ENCODE results near the gene ZBP1.

The ZBP1 gene

DNA sequence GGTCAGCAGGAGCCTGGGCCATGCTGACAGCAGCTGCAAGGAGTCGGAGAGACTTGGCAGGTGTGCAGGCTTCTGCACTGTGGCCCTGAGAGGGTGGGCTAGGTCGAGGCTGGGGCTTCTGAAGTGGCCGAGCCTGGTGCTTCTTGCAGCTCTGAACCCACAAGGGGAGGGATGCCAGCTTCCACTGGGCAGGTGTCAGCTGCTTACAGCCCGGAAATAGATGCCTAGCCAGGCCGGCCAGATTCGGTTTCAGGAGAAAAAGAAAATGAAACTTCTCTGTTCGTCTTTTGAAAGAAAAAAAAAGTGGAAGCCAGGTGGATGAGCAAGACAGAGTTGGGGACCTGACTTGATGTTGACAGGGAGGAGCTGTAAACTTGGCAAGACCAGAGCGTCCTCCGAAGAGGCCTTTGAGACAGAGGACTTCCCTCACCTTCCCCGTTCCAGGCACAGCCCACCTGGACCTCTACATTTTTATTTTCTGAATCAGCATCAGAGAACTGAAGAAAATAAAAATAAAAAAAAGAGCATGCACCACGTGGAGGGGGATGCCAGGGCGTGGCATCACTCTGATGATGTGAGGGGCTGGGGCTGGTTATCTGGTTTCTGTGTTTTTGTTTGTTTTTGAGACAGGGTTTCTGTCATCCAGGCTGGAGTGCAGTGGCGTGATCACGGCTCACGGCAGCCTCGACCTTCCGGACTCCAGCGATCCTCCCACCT, at the start of gene ZBP1:
Gene ZBP1 (minus strand): TSS at position 153 of the 717 bp plus-strand sequence. CDS start 131 bp downstream, at position 22.
- no peaks in the 10 kb centered on the region for H3K36me3 ChIP-seq (ENCODE audit: insufficient read depth, low read length)
- H3K4me1 ChIP-seq (ENCODE audit: insufficient read depth, low read length) = peaks cover 5% of the 10 kb centered on the region; the same call in 1 of the 2 replicates
- H3K9me3 ChIP-seq (ENCODE audit: control insufficient read depth, insufficient read depth, low read length) = no peaks in the 10 kb centered on the region
- H3K9ac ChIP-seq (ENCODE audit: low read depth, low read length) = no peak within 1 kb of the TSS

- H3K36me3 ChIP-seq (ENCODE audit: insufficient read depth, low read length) = no peaks in the 10 kb centered on the region; the same call in none of the 2 replicates
- H3K9ac ChIP-seq (ENCODE audit: low read depth, low read length) = no peak overlapping the region
- no peaks in the 10 kb centered on the region for H3K9me3 ChIP-seq (ENCODE audit: control insufficient read depth, insufficient read depth, low read length)
- H3K4me1 ChIP-seq (ENCODE audit: insufficient read depth, low read length) = peaks cover 9% of the 10 kb centered on the region
Observed at GRCh38 chr20:57669632-57670031, 49.4 kb upstream of the ZBP1 start.

GRCh38 chr20:57667924-57668782, 47.9 kb upstream of the ZBP1 start:
- H3K4me1 ChIP-seq (ENCODE audit: insufficient read depth, low read length) = peaks cover 9% of the 10 kb centered on the region
- H3K9me3 ChIP-seq (ENCODE audit: control insufficient read depth, insufficient read depth, low read length) = no peaks in the 10 kb centered on the region
- H3K9ac ChIP-seq (ENCODE audit: low read depth, low read length) = no peak overlapping the region
- no peaks in the 10 kb centered on the region; the same call in none of the 2 replicates for H3K36me3 ChIP-seq (ENCODE audit: insufficient read depth, low read length)

GRCh38 chr20:57667388-57667787, 47.2 kb upstream of the ZBP1 start:
- H3K9ac ChIP-seq (ENCODE audit: low read depth, low read length) = no peak overlapping the region
- no peaks in the 10 kb centered on the region; the same call in none of the 2 replicates for H3K36me3 ChIP-seq (ENCODE audit: insufficient read depth, low read length)
- peaks cover 9% of the 10 kb centered on the region for H3K4me1 ChIP-seq (ENCODE audit: insufficient read depth, low read length)
- H3K9me3 ChIP-seq (ENCODE audit: control insufficient read depth, insufficient read depth, low read length) = no peaks in the 10 kb centered on the region

- Histone ChIP-seq H3K4me1 (ENCODE audit: insufficient read depth, low read length) (peaks cover 9% of the 10 kb centered on the region), H3K9ac (ENCODE audit: low read depth, low read length) (no peak overlapping the region), H3K36me3 (ENCODE audit: insufficient read depth, low read length) (no peaks in the 10 kb centered on the region; the same call in none of the 2 replicates), H3K9me3 (ENCODE audit: control insufficient read depth, insufficient read depth, low read length) (no peaks in the 10 kb centered on the region)
Observed at GRCh38 chr20:57666834-57667157, 46.6 kb upstream of the ZBP1 start.

- Histone ChIP-seq H3K9ac (ENCODE audit: low read depth, low read length) (no peak overlapping the region), H3K36me3 (ENCODE audit: insufficient read depth, low read length) (no peaks in the 10 kb centered on the region; the same call in none of the 2 replicates), H3K4me1 (ENCODE audit: insufficient read depth, low read length) (peaks cover 9% of the 10 kb centered on the region), H3K9me3 (ENCODE audit: control insufficient read depth, insufficient read depth, low read length) (no peaks in the 10 kb centered on the region)
Observed at GRCh38 chr20:57666106-57666833, 46.0 kb upstream of the ZBP1 start.

DNA sequence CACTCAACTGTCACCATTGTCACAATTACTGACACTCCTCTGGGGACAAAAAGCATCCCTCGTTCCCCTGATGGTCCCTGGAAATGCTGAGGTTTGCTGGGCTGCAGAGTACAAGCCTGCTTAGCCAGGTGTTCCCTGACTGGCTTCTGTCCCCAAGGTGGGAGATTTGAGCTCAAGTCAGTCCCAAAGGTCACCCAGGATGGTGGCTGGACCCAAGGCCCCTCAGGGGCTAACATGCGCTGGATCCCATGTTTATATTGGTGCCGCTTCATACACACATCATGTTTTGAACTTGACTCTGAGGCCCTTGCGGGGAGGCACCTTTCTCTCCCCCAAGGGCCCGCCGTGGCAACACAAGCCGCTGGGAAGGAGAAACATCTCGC, 45.4 kb upstream of the ZBP1 start:
- no peaks in the 10 kb centered on the region for H3K9me3 ChIP-seq (ENCODE audit: control insufficient read depth, insufficient read depth, low read length)
- peaks cover 5% of the 10 kb centered on the region for H3K4me1 ChIP-seq (ENCODE audit: insufficient read depth, low read length)
- H3K36me3 ChIP-seq (ENCODE audit: insufficient read depth, low read length) = no peaks in the 10 kb centered on the region; the same call in none of the 2 replicates
- no peak overlapping the region for H3K9ac ChIP-seq (ENCODE audit: low read depth, low read length)

DNA sequence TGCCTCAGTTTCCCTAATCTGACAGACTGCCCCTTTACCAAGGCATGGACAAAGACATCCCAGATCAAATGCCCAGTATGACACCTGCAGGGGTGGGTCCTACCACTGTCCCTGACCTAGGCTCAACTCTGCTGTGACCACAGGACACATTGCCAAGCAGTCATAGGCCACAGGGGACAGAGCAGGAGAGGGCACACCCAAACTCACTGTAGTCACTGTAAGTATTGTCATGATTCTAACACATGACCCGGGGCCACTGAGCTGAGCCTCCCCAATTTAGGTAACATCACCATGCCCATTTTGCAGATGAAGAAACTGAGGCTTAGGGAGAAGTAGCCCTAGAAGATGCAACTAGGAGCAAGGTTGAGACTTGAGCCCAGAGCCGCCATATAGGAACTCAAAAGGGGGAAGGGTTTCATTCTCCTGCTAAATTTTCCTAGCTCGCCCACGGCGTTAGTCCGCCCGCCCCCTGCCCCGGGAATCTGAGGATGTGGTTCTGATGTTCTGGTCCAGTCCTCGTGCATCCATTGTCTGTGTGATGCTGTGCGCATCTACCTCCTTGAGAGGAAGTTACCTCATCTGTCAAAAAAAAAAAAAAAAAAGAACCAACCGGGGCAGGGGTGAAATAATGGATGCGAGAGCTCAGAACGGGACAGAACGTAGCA, 44.8 kb upstream of the ZBP1 start:
- Histone ChIP-seq H3K36me3 (ENCODE audit: insufficient read depth, low read length) (no peaks in the 10 kb centered on the region; the same call in none of the 2 replicates), H3K4me1 (ENCODE audit: insufficient read depth, low read length) (peaks cover 5% of the 10 kb centered on the region), H3K9me3 (ENCODE audit: control insufficient read depth, insufficient read depth, low read length) (no peaks in the 10 kb centered on the region), H3K9ac (ENCODE audit: low read depth, low read length) (no peak overlapping the region)

GRCh38 chr20:57664476-57664875, 44.2 kb upstream of the ZBP1 start:
- Histone ChIP-seq H3K4me1 (ENCODE audit: insufficient read depth, low read length) (peaks cover 5% of the 10 kb centered on the region), H3K9me3 (ENCODE audit: control insufficient read depth, insufficient read depth, low read length) (no peaks in the 10 kb centered on the region), H3K36me3 (ENCODE audit: insufficient read depth, low read length) (no peaks in the 10 kb centered on the region; the same call in none of the 2 replicates), H3K9ac (ENCODE audit: low read depth, low read length) (no peak overlapping the region)

DNA sequence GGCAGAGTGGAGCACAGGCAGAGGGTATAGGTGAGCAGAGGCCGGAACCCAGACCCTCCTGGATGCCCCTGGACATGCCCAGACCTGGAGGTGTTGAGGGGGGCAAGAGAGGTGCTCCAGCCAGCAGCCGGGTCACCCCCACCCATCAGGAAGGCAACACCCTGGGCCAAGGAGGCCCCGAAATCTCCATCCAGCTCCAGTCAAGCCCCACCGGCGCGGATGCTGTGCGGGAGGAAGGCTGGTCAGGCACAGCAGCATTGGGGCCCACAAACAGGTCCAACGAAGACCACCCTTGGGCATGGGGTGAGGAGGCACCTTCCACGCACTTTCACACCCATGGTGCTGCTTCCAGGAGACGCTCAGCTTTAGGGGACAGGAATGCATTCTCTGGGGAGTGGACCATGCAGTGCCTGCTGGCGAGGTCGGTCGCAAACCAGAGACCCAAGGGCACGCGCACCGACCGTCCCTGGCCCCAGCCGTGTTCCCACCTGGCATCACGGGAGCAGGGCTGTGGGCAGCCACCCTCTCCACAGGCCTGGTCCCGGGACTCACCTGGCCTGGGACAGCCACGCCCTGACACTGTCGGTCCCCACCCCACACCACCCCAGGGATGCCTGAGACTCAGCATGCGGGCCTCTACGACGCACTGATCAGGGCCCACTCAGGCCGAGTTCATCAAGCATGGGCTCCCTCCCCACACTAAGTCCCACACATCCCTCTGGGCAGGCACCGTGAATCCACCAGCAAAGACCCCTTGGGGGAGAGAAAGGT, 43.6 kb upstream of the ZBP1 start:
- no peaks in the 10 kb centered on the region; the same call in none of the 2 replicates for H3K36me3 ChIP-seq (ENCODE audit: insufficient read depth, low read length)
- peaks cover 5% of the 10 kb centered on the region for H3K4me1 ChIP-seq (ENCODE audit: insufficient read depth, low read length)
- H3K9ac ChIP-seq (ENCODE audit: low read depth, low read length) = no peak overlapping the region
- H3K9me3 ChIP-seq (ENCODE audit: control insufficient read depth, insufficient read depth, low read length) = no peaks in the 10 kb centered on the region

GRCh38 chr20:57663241-57663640, 43.0 kb upstream of the ZBP1 start:
- H3K9ac ChIP-seq (ENCODE audit: low read depth, low read length) = no peak overlapping the region
- H3K36me3 ChIP-seq (ENCODE audit: insufficient read depth, low read length) = no peaks in the 10 kb centered on the region; the same call in none of the 2 replicates

GRCh38 chr20:57662456-57663240, 42.4 kb upstream of the ZBP1 start:
- Histone ChIP-seq H3K9me3 (ENCODE audit: control insufficient read depth, insufficient read depth, low read length) (no peaks in the 10 kb centered on the region), H3K9ac (ENCODE audit: low read depth, low read length) (no peak overlapping the region), H3K36me3 (ENCODE audit: insufficient read depth, low read length) (no peaks in the 10 kb centered on the region; the same call in none of the 2 replicates), H3K4me1 (ENCODE audit: insufficient read depth, low read length) (no peaks in the 10 kb centered on the region)

More at GRCh38 chr20:57663241-57663640, 43.0 kb upstream of the ZBP1 start:
- Histone ChIP-seq H3K9me3 (ENCODE audit: control insufficient read depth, insufficient read depth, low read length) (no peaks in the 10 kb centered on the region), H3K4me1 (ENCODE audit: insufficient read depth, low read length) (peaks cover 4% of the 10 kb centered on the region)

Measured in ES-I3 (cell line).